IPS DF 6.9 (cell line): ENCODE data around the gene DCK.
"Not testable (repeated sequence)": the region's sequence is repeated elsewhere in the genome, so short reads cannot be mapped to it uniquely, and the experiment has no call there.

Source experiments
- DNase-seq: peaks from one replicate; pipeline ENCODE4 v3.0.0-alpha.2; 2013; ENCODE audit warnings: low read depth, low spot score
- H3K27ac ChIP-seq: one replicate; pipeline ENCODE4 v1.5.1; 2013; ENCODE audit warnings: low read length, control low read depth
- H3K27me3 ChIP-seq: 2 replicates; pipeline ENCODE4 v1.6.1; 2013; ENCODE audit warnings: mild to moderate bottlenecking, low read length; ENCODE audit not compliant: control insufficient read depth, insufficient read depth
- H3K36me3 ChIP-seq: 2 replicates; pipeline ENCODE4 v1.6.1; 2013; ENCODE audit warnings: low read length; ENCODE audit not compliant: control insufficient read depth, insufficient read depth
- H3K4me1 ChIP-seq: 2 replicates; pipeline ENCODE4 v1.6.1; 2013; ENCODE audit warnings: low read length; ENCODE audit not compliant: control insufficient read depth, insufficient read depth
- H3K4me3 ChIP-seq: 2 replicates; pipeline ENCODE4 v1.5.1; 2013; ENCODE audit warnings: mild to moderate bottlenecking, low read length
- H3K9me3 ChIP-seq: 2 replicates; pipeline ENCODE4 v1.6.1; 2013; ENCODE audit warnings: low read length, inconsistent platforms; ENCODE audit not compliant: control insufficient read depth, insufficient read depth
- WGBS: extraction: QIAGEN DNeasy Blood & Tissue Kit; methylation state at CpG from one replicate; pipeline ENCODE4 v1.1.7; 2013; ENCODE audit warnings: mixed read lengths, missing lambda C conversion rate; ENCODE audit not compliant: insufficient read length, insufficient coverage; 5-methylcytosine and 5-hydroxymethylcytosine counted together

The DCK gene

GRCh38 chr4:71020611-71021010, 27.2 kb downstream of the DCK start:
- no peak for DNase-seq
- WGBS = no CpG with 5 or more reads among the region's 1 CpG
- Histone ChIP-seq H3K4me3 (no peak overlapping the region), H3K4me1 (no peaks in the 10 kb centered on the region), H3K9me3 (no peaks in the 10 kb centered on the region), H3K36me3 (no peaks in the 10 kb centered on the region), H3K27ac (no peak overlapping the region), H3K27me3 (no peaks in the 10 kb centered on the region)

- Histone ChIP-seq H3K4me1 (no peaks in the 10 kb centered on the region), H3K4me3 (no peak overlapping the region), H3K36me3 (no peaks in the 10 kb centered on the region), H3K27me3 (no peaks in the 10 kb centered on the region), H3K9me3 (no peaks in the 10 kb centered on the region), H3K27ac (no peak overlapping the region)
- DNase-seq = no peak
- WGBS = no CpG with 5 or more reads among the region's 3 CpGs
These were observed 32.2 kb downstream of the DCK start for GRCh38 chr4:71025654-71026053.

GRCh38 chr4:71026086-71026485, 32.6 kb downstream of the DCK start:
- Histone ChIP-seq H3K4me1 (no peaks in the 10 kb centered on the region), H3K9me3 (no peaks in the 10 kb centered on the region), H3K27me3 (no peaks in the 10 kb centered on the region), H3K4me3 (no peak overlapping the region), H3K36me3 (no peaks in the 10 kb centered on the region), H3K27ac (no peak overlapping the region)
- 100% methylated on average over 1 of the region's 2 CpGs for WGBS
- DNase-seq = no peak

- no peak for DNase-seq
- H3K4me3 ChIP-seq = no peak overlapping the region
These were observed 34.2 kb downstream of the DCK start for GRCh38 chr4:71027611-71028010.

GRCh38 chr4:71029504-71029903, 36.1 kb downstream of the DCK start:
- peaks cover 2% of the 10 kb centered on the region; the same call in 1 of the 2 replicates for H3K36me3 ChIP-seq
- no peaks in the 10 kb centered on the region for H3K4me1 ChIP-seq
- no CpG with 5 or more reads among the region's 1 CpG for WGBS
- H3K9me3 ChIP-seq = no peaks in the 10 kb centered on the region
- H3K27ac ChIP-seq = no peak overlapping the region
- no peak overlapping the region for H3K4me3 ChIP-seq
- no peak for DNase-seq
- no peaks in the 10 kb centered on the region for H3K27me3 ChIP-seq

More at GRCh38 chr4:71027611-71028010, 34.2 kb downstream of the DCK start:
- Histone ChIP-seq H3K4me1 (no peaks in the 10 kb centered on the region), H3K27me3 (no peaks in the 10 kb centered on the region), H3K36me3 (peaks cover 2% of the 10 kb centered on the region; the same call in 1 of the 2 replicates), H3K27ac (no peak overlapping the region), H3K9me3 (no peaks in the 10 kb centered on the region)
- WGBS = no CpG with 5 or more reads among the region's 1 CpG

- H3K27me3 ChIP-seq, H3K9me3 ChIP-seq, H3K4me1 ChIP-seq, H3K4me3 ChIP-seq, H3K27ac ChIP-seq, H3K36me3 ChIP-seq, DNase-seq: not testable (repeated sequence)
- no CpG with 5 or more reads among the region's 10 CpGs for WGBS
These were observed 38.7 kb downstream of the DCK start for GRCh38 chr4:71032106-71032505.

GRCh38 chr4:71045256-71045655, 51.8 kb downstream of the DCK start:
- Histone ChIP-seq H3K27me3 (no peaks in the 10 kb centered on the region), H3K9me3 (no peaks in the 10 kb centered on the region; the same call in 1 of the 2 replicates), H3K27ac (no peak overlapping the region), H3K36me3 (no peaks in the 10 kb centered on the region), H3K4me1 (no peaks in the 10 kb centered on the region), H3K4me3 (no peak overlapping the region)
- DNase-seq = no peak
- no CpG with 5 or more reads among the region's 4 CpGs for WGBS

- DNase-seq = no peak
- no CpG with 5 or more reads among the region's 5 CpGs for WGBS
- Histone ChIP-seq H3K27ac (no peak overlapping the region), H3K4me1 (no peaks in the 10 kb centered on the region), H3K36me3 (no peaks in the 10 kb centered on the region), H3K27me3 (no peaks in the 10 kb centered on the region), H3K9me3 (no peaks in the 10 kb centered on the region; the same call in 1 of the 2 replicates), H3K4me3 (no peak overlapping the region)
These were observed 55.9 kb downstream of the DCK start for GRCh38 chr4:71049395-71049794.

- H3K27ac ChIP-seq = no peak overlapping the region
- WGBS = 100% methylated on average over 1 of the region's 1 CpG
- no peak overlapping the region for H3K4me3 ChIP-seq
- no peaks in the 10 kb centered on the region; the same call in 1 of the 2 replicates for H3K9me3 ChIP-seq
- H3K36me3 ChIP-seq = no peaks in the 10 kb centered on the region
- DNase-seq = no peak
- no peaks in the 10 kb centered on the region for H3K4me1 ChIP-seq
- H3K27me3 ChIP-seq = no peaks in the 10 kb centered on the region
These were observed 57.4 kb downstream of the DCK start for GRCh38 chr4:71050809-71051208.

- no peak for DNase-seq
- H3K27me3 ChIP-seq = no peaks in the 10 kb centered on the region
- H3K4me1 ChIP-seq = no peaks in the 10 kb centered on the region
- no peaks in the 10 kb centered on the region for H3K36me3 ChIP-seq
- no peak overlapping the region for H3K27ac ChIP-seq
- H3K9me3 ChIP-seq = no peaks in the 10 kb centered on the region; the same call in 1 of the 2 replicates
- no peak overlapping the region for H3K4me3 ChIP-seq
- WGBS = no CpG with 5 or more reads among the region's 7 CpGs
These were observed 58.6 kb downstream of the DCK start for GRCh38 chr4:71052034-71052433.

- no peaks in the 10 kb centered on the region; the same call in 1 of the 2 replicates for H3K9me3 ChIP-seq
- H3K4me3 ChIP-seq = no peak overlapping the region
- no peaks in the 10 kb centered on the region for H3K36me3 ChIP-seq
- no CpG with 5 or more reads among the region's 2 CpGs for WGBS
- H3K27me3 ChIP-seq = no peaks in the 10 kb centered on the region
- no peak overlapping the region for H3K27ac ChIP-seq
- H3K4me1 ChIP-seq = no peaks in the 10 kb centered on the region
- DNase-seq = no peak
These were observed 59.3 kb downstream of the DCK start for GRCh38 chr4:71052716-71053115.
